ENCODE measurements around the gene NRG3.

DNA sequence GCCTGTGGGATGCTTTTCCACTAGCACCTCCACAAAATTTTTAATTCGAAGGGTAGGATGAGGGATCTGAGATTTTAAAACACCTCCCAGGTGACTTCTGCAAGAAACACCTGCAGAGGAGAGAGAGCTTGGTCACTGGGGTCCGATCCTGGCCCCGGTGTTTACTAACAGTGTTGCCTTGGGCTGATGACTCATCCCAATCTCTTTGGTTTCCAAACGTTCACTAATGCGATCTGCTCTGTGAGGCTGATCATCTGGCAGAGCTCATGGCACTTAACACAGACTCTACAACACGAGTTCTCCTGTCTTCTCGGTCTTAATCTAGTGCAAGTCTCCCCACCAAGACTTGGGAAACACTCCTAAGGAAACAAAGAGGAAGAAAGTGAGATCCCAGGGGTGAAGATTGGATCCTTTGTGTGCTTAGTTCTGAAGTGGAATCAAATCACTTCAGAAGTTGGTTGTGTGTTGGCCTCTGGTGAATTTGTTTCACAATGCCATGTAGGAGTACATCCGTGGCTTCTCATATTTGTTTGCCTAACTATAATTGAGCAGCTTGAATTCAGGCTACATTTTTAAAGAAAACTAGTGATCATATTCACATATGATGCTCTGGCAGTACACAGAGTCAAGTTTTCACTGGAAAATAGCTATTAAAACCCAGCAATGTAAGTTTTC lies 407.9 kb downstream of the NRG3 start:
- TF ChIP-seq, protein P1, sequence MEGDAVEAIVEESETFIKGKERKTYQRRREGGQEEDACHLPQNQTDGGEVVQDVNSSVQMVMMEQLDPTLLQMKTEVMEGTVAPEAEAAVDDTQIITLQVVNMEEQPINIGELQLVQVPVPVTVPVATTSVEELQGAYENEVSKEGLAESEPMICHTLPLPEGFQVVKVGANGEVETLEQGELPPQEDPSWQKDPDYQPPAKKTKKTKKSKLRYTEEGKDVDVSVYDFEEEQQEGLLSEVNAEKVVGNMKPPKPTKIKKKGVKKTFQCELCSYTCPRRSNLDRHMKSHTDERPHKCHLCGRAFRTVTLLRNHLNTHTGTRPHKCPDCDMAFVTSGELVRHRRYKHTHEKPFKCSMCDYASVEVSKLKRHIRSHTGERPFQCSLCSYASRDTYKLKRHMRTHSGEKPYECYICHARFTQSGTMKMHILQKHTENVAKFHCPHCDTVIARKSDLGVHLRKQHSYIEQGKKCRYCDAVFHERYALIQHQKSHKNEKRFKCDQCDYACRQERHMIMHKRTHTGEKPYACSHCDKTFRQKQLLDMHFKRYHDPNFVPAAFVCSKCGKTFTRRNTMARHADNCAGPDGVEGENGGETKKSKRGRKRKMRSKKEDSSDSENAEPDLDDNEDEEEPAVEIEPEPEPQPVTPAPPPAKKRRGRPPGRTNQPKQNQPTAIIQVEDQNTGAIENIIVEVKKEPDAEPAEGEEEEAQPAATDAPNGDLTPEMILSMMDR (IDR thresholded peaks at IDR 0.05; ENCODE audit: low read depth, low read length, poor library complexity, severe bottlenecking) = no peak
- TF ChIP-seq EZH2phosphoT487 (IDR thresholded peaks at IDR 0.05; ENCODE audit: borderline replicate concordance, low read length) = no peak

All from DOHH2 (cell line).